BLaER1 treated with 17β-estradiol and CSF1 and Interleukin-3, amounts not matched to agents 10 nM and 100 nM (cell line): ENCODE results near the gene ARID2.
A peak's percentile ranks its signal among the peaks of the same experiment; 100 is the strongest.

Experiments
- H3K27ac ChIP-seq, 11 experiments: shearing (Covaris generic); formaldehyde crosslinking; 2 replicates each; pipeline ENCODE4 v1.8.1; 2022
- H3K27me3 ChIP-seq, 11 experiments: shearing (Covaris generic); formaldehyde crosslinking; 2 replicates each; pipeline ENCODE4 v1.8.1; 2022
- H3K36me3 ChIP-seq, 11 experiments: shearing (Covaris generic); formaldehyde crosslinking; 2 replicates each; pipeline ENCODE4 v1.8.1; 2022
- H3K4me1 ChIP-seq, 10 experiments: shearing (Covaris generic); formaldehyde crosslinking; 2 replicates each; pipeline ENCODE4 v1.8.1; 2022
- H3K4me2 ChIP-seq, 11 experiments: shearing (Covaris generic); formaldehyde crosslinking; 2 replicates each; pipeline ENCODE4 v1.8.1; 2022
- H3K4me3 ChIP-seq, 10 experiments: shearing (Covaris generic); formaldehyde crosslinking; 2 replicates each; pipeline ENCODE4 v1.8.1; 2022
- H3K9ac ChIP-seq, 11 experiments: shearing (Covaris generic); formaldehyde crosslinking; 2 replicates each; pipeline ENCODE4 v1.8.1; 2022
- H3K9me3 ChIP-seq, 11 experiments: shearing (Covaris generic); formaldehyde crosslinking; replicated peaks in 1 of 11; 2 replicates each; pipeline ENCODE4 v1.8.1; 2022
- H4K20me1 ChIP-seq, 11 experiments: shearing (Covaris generic); formaldehyde crosslinking; 2 replicates each; pipeline ENCODE4 v1.8.1; 2022
- Cebpa-rat ChIP-seq, 11 experiments: shearing (Covaris generic); IDR thresholded peaks; 2 replicates each; pipeline ENCODE4 v1.8.1; 2022

ARID2 gene

GRCh38 chr12:45708901-45709300, 20.6 kb upstream of the ARID2 start:
- H4K20me1 ChIP-seq = no peaks in the 10 kb centered on the region
- TF ChIP-seq Cebpa-rat (IDR thresholded peaks at IDR 0.05) = no peak
- H3K4me1 ChIP-seq = peaks cover 0 to 10% (median 0%) of the 10 kb centered on the region in 10 experiments; a peak in 1 of 20 replicates
- no peak overlapping the region for H3K9ac ChIP-seq
- H3K27me3 ChIP-seq = no peaks in the 10 kb centered on the region
- H3K4me2 ChIP-seq = no peak overlapping the region
- no peaks in the 10 kb centered on the region; a peak in 1 of 22 replicates for H3K36me3 ChIP-seq
- no peak overlapping the region for H3K4me3 ChIP-seq
- H3K9me3 ChIP-seq = no peaks in the 10 kb centered on the region
- H3K27ac ChIP-seq = no peak overlapping the region

- no peak overlapping the region for H3K27ac ChIP-seq
- H3K9ac ChIP-seq = no peak overlapping the region
- no peak overlapping the region for H3K4me2 ChIP-seq
- no peaks in the 10 kb centered on the region for H3K27me3 ChIP-seq
- H3K9me3 ChIP-seq = no peaks in the 10 kb centered on the region
- H3K4me1 ChIP-seq = peaks cover 0 to 8% (median 0%) of the 10 kb centered on the region in 10 experiments; a peak in 1 of 20 replicates
- no peak for TF ChIP-seq Cebpa-rat (IDR thresholded peaks at IDR 0.05)
- no peak overlapping the region for H3K4me3 ChIP-seq
- H3K36me3 ChIP-seq = peaks cover 0 to 4% (median 0%) of the 10 kb centered on the region in 11 experiments; a peak in 4 of 22 replicates
- 0 out of 22 replicates have a peak, but pooled peaks cover 0 to 1% (median 0%) of the 10 kb centered on the region in 11 experiments for H4K20me1 ChIP-seq
Observed at GRCh38 chr12:45712319-45712718, 17.2 kb upstream of the ARID2 start.

GRCh38 chr12:45713078-45713477, 16.4 kb upstream of the ARID2 start:
- Histone ChIP-seq H4K20me1 (peaks cover 0 to 8% (median 0%) of the 10 kb centered on the region in 11 experiments; a peak in 6 of 22 replicates), H3K4me2 (peak overlapping the region in 2 of 11 experiments; percentile 7 to 9; a peak in 2 of 22 replicates), H3K27me3 (no peaks in the 10 kb centered on the region), H3K9me3 (no peaks in the 10 kb centered on the region), H3K9ac (no peak overlapping the region), H3K27ac (no peak overlapping the region), H3K36me3 (peaks cover 0 to 6% (median 0%) of the 10 kb centered on the region in 11 experiments; a peak in 4 of 22 replicates), H3K4me3 (no peak overlapping the region), H3K4me1 (peaks cover 0 to 8% (median 0%) of the 10 kb centered on the region in 10 experiments; a peak in 1 of 20 replicates)
- no peak for TF ChIP-seq Cebpa-rat (IDR thresholded peaks at IDR 0.05)

- H3K27ac ChIP-seq = no peak overlapping the region
- H3K4me3 ChIP-seq = no peak overlapping the region
- no peak overlapping the region for H3K9ac ChIP-seq
- peaks cover 9 to 43% (median 20%) of the 10 kb centered on the region in 10 experiments; a peak in 18 of 20 replicates for H3K4me1 ChIP-seq
- no peaks in the 10 kb centered on the region for H3K27me3 ChIP-seq
- peaks cover 0 to 60% (median 30%) of the 10 kb centered on the region in 11 experiments; a peak in 15 of 22 replicates for H4K20me1 ChIP-seq
- H3K36me3 ChIP-seq = peaks cover 0 to 50% (median 28%) of the 10 kb centered on the region in 11 experiments; a peak in 16 of 22 replicates
- TF ChIP-seq Cebpa-rat (IDR thresholded peaks at IDR 0.05) = no peak
- H3K4me2 ChIP-seq = peak overlapping the region in 1 of 11 experiments; percentile 2; a peak in 1 of 22 replicates
- H3K9me3 ChIP-seq = no peaks in the 10 kb centered on the region
Observed at GRCh38 chr12:45718306-45718705, 11.2 kb upstream of the ARID2 start.

GRCh38 chr12:45720069-45720468, 9.4 kb upstream of the ARID2 start:
- H3K4me2 ChIP-seq = peak overlapping the region in 2 of 11 experiments; percentile 10 to 25; a peak in 2 of 22 replicates

GRCh38 chr12:45721369-45721768, 8.1 kb upstream of the ARID2 start:
- Histone ChIP-seq H3K27ac (no peak overlapping the region), H3K4me3 (no peak overlapping the region; a peak in 1 of 20 replicates), H3K9me3 (no peaks in the 10 kb centered on the region), H3K9ac (no peak overlapping the region), H3K27me3 (no peaks in the 10 kb centered on the region), H4K20me1 (peaks cover 0 to 80% (median 32%) of the 10 kb centered on the region in 11 experiments; a peak in 17 of 22 replicates), H3K4me2 (peak overlapping the region in 10 of 11 experiments; percentile 17 to 92 (median 47); a peak in 17 of 22 replicates), H3K36me3 (peaks cover 0 to 50% (median 28%) of the 10 kb centered on the region in 11 experiments; a peak in 16 of 22 replicates), H3K4me1 (peaks cover 17 to 58% (median 29%) of the 10 kb centered on the region in 10 experiments)
- no peak for TF ChIP-seq Cebpa-rat (IDR thresholded peaks at IDR 0.05)

More at GRCh38 chr12:45720069-45720468, 9.4 kb upstream of the ARID2 start:
- H3K9me3 ChIP-seq = no peaks in the 10 kb centered on the region
- no peak for TF ChIP-seq Cebpa-rat (IDR thresholded peaks at IDR 0.05)
- peaks cover 0 to 78% (median 30%) of the 10 kb centered on the region in 11 experiments; a peak in 17 of 22 replicates for H4K20me1 ChIP-seq
- peaks cover 0 to 50% (median 28%) of the 10 kb centered on the region in 11 experiments; a peak in 16 of 22 replicates for H3K36me3 ChIP-seq
- H3K27ac ChIP-seq = no peak overlapping the region
- no peaks in the 10 kb centered on the region for H3K27me3 ChIP-seq
- H3K9ac ChIP-seq = no peak overlapping the region
- peaks cover 17 to 57% (median 28%) of the 10 kb centered on the region in 10 experiments for H3K4me1 ChIP-seq
- no peak overlapping the region for H3K4me3 ChIP-seq

- Histone ChIP-seq H4K20me1 (peaks cover 0 to 80% (median 32%) of the 10 kb centered on the region in 11 experiments; a peak in 17 of 22 replicates), H3K27ac (no peak overlapping the region)
Observed at GRCh38 chr12:45721954-45722353, 7.6 kb upstream of the ARID2 start.

GRCh38 chr12:45725631-45726602, 3.6 kb upstream of the ARID2 start:
- no peak for TF ChIP-seq Cebpa-rat (IDR thresholded peaks at IDR 0.05)
- Histone ChIP-seq H3K27ac (peak overlapping the region; percentile 96 to 100 (median 99)), H3K9ac (peak overlapping the region; percentile 96 to 100 (median 99)), H3K27me3 (no peaks in the 10 kb centered on the region), H3K36me3 (peaks cover 0 to 25% (median 13%) of the 10 kb centered on the region in 11 experiments; a peak in 12 of 22 replicates), H4K20me1 (peaks cover 0 to 43% (median 23%) of the 10 kb centered on the region in 11 experiments; a peak in 17 of 22 replicates), H3K4me2 (peak overlapping the region; percentile 67 to 94 (median 89)), H3K4me3 (peak overlapping the region; percentile 81 to 98 (median 93)), H3K4me1 (peaks cover 14 to 39% (median 29%) of the 10 kb centered on the region in 10 experiments), H3K9me3 (no peaks in the 10 kb centered on the region)

More at GRCh38 chr12:45721954-45722353, 7.6 kb upstream of the ARID2 start:
- peaks cover 0 to 50% (median 28%) of the 10 kb centered on the region in 11 experiments; a peak in 16 of 22 replicates for H3K36me3 ChIP-seq
- H3K4me2 ChIP-seq = peak overlapping the region; percentile 11 to 92 (median 47); a peak in 20 of 22 replicates
- no peak for TF ChIP-seq Cebpa-rat (IDR thresholded peaks at IDR 0.05)
- no peaks in the 10 kb centered on the region for H3K9me3 ChIP-seq
- H3K4me1 ChIP-seq = peaks cover 17 to 58% (median 29%) of the 10 kb centered on the region in 10 experiments
- H3K4me3 ChIP-seq = peak overlapping the region in 2 of 10 experiments; percentile 35 to 39; a peak in 3 of 20 replicates
- no peaks in the 10 kb centered on the region for H3K27me3 ChIP-seq
- no peak overlapping the region for H3K9ac ChIP-seq
